IPS-18a (cell line): ENCODE results near the gene ZBTB7C.
A peak's percentile ranks its signal among the peaks of the same experiment; 100 is the strongest.

ENCODE experiments used
- H3K27ac ChIP-seq: one replicate; pipeline ENCODE4 v1.5.1; 2013; ENCODE audit warnings: low read length
- H3K27me3 ChIP-seq: one replicate; pipeline ENCODE4 v1.6.1; 2013; ENCODE audit warnings: mild to moderate bottlenecking, low read length; ENCODE audit not compliant: control insufficient read depth, insufficient read depth
- H3K36me3 ChIP-seq: one replicate; pipeline ENCODE4 v1.6.1; 2013; ENCODE audit warnings: low read depth, low read length; ENCODE audit not compliant: control insufficient read depth
- H3K4me1 ChIP-seq: one replicate; pipeline ENCODE4 v1.6.1; 2013; ENCODE audit warnings: low read depth, low read length; ENCODE audit not compliant: control insufficient read depth
- H3K4me3 ChIP-seq: one replicate; pipeline ENCODE4 v1.5.1; 2013; ENCODE audit warnings: low read length
- H3K9ac ChIP-seq: one replicate; pipeline ENCODE4 v1.6.1; 2013; ENCODE audit warnings: mild to moderate bottlenecking, low read length, moderate library complexity
- H3K9me3 ChIP-seq: one replicate; pipeline ENCODE4 v1.6.1; 2013; ENCODE audit warnings: low read depth, low read length; ENCODE audit not compliant: control insufficient read depth

ZBTB7C gene

GRCh38 chr18:48163738-48164115, 245.5 kb downstream of the ZBTB7C start:
- H3K27me3 ChIP-seq: peaks cover 22% of the 10 kb centered on the region
- no peak overlapping the region for H3K9ac ChIP-seq
- no peak overlapping the region for H3K4me3 ChIP-seq
- H3K36me3 ChIP-seq: no peaks in the 10 kb centered on the region
- H3K4me1 ChIP-seq: peaks cover 10% of the 10 kb centered on the region
- H3K27ac ChIP-seq: no peak overlapping the region
- no peaks in the 10 kb centered on the region for H3K9me3 ChIP-seq

- Histone ChIP-seq H3K27ac (no peak overlapping the region), H3K4me1 (peaks cover 10% of the 10 kb centered on the region), H3K4me3 (no peak overlapping the region), H3K27me3 (peaks cover 28% of the 10 kb centered on the region), H3K9me3 (no peaks in the 10 kb centered on the region), H3K9ac (no peak overlapping the region), H3K36me3 (no peaks in the 10 kb centered on the region)
Observed at GRCh38 chr18:48162956-48163737, 246.0 kb downstream of the ZBTB7C start.

- Histone ChIP-seq H3K9ac (peak overlapping the region; percentile 13), H3K27me3 (peaks cover 38% of the 10 kb centered on the region), H3K4me1 (peaks cover 10% of the 10 kb centered on the region)
Observed at GRCh38 chr18:48161911-48162698, 247.1 kb downstream of the ZBTB7C start.

GRCh38 chr18:48161191-48161910, 247.8 kb downstream of the ZBTB7C start:
- peaks cover 10% of the 10 kb centered on the region for H3K4me1 ChIP-seq
- no peak overlapping the region for H3K27ac ChIP-seq
- peaks cover 38% of the 10 kb centered on the region for H3K27me3 ChIP-seq
- no peaks in the 10 kb centered on the region for H3K36me3 ChIP-seq
- H3K4me3 ChIP-seq: peak overlapping the region; percentile 58
- no peaks in the 10 kb centered on the region for H3K9me3 ChIP-seq
- H3K9ac ChIP-seq: peak overlapping the region; percentile 28

More at GRCh38 chr18:48161911-48162698, 247.1 kb downstream of the ZBTB7C start:
- peak overlapping the region; percentile 58 for H3K4me3 ChIP-seq
- no peak overlapping the region for H3K27ac ChIP-seq
- no peaks in the 10 kb centered on the region for H3K36me3 ChIP-seq
- no peaks in the 10 kb centered on the region for H3K9me3 ChIP-seq

GRCh38 chr18:48160622-48161021, 248.6 kb downstream of the ZBTB7C start:
- no peak overlapping the region for H3K27ac ChIP-seq
- H3K9ac ChIP-seq: no peak overlapping the region
- H3K9me3 ChIP-seq: no peaks in the 10 kb centered on the region
- peaks cover 10% of the 10 kb centered on the region for H3K4me1 ChIP-seq
- peak overlapping the region; percentile 58 for H3K4me3 ChIP-seq
- no peaks in the 10 kb centered on the region for H3K36me3 ChIP-seq
- H3K27me3 ChIP-seq: peaks cover 38% of the 10 kb centered on the region

GRCh38 chr18:48159816-48160215, 249.4 kb downstream of the ZBTB7C start:
- peaks cover 38% of the 10 kb centered on the region for H3K27me3 ChIP-seq
- H3K4me3 ChIP-seq: no peak overlapping the region
- H3K36me3 ChIP-seq: no peaks in the 10 kb centered on the region
- H3K9ac ChIP-seq: no peak overlapping the region
- H3K27ac ChIP-seq: no peak overlapping the region
- peaks cover 10% of the 10 kb centered on the region for H3K4me1 ChIP-seq
- H3K9me3 ChIP-seq: no peaks in the 10 kb centered on the region

- H3K36me3 ChIP-seq: no peaks in the 10 kb centered on the region
- H3K4me3 ChIP-seq: no peak overlapping the region
- H3K4me1 ChIP-seq: peaks cover 10% of the 10 kb centered on the region
- no peak overlapping the region for H3K27ac ChIP-seq
- no peaks in the 10 kb centered on the region for H3K9me3 ChIP-seq
- peaks cover 38% of the 10 kb centered on the region for H3K27me3 ChIP-seq
- H3K9ac ChIP-seq: no peak overlapping the region
Observed at GRCh38 chr18:48158721-48159120, 250.5 kb downstream of the ZBTB7C start.

GRCh38 chr18:48157956-48158355, 251.2 kb downstream of the ZBTB7C start:
- H3K27me3 ChIP-seq: peaks cover 38% of the 10 kb centered on the region
- no peaks in the 10 kb centered on the region for H3K36me3 ChIP-seq
- peaks cover 10% of the 10 kb centered on the region for H3K4me1 ChIP-seq
- no peaks in the 10 kb centered on the region for H3K9me3 ChIP-seq
- H3K9ac ChIP-seq: no peak overlapping the region
- H3K4me3 ChIP-seq: no peak overlapping the region
- no peak overlapping the region for H3K27ac ChIP-seq

GRCh38 chr18:48155856-48156255, 253.3 kb downstream of the ZBTB7C start:
- peaks cover 37% of the 10 kb centered on the region for H3K27me3 ChIP-seq
- no peak overlapping the region for H3K4me3 ChIP-seq
- H3K4me1 ChIP-seq: peaks cover 5% of the 10 kb centered on the region
- H3K9ac ChIP-seq: no peak overlapping the region
- H3K9me3 ChIP-seq: no peaks in the 10 kb centered on the region
- H3K27ac ChIP-seq: no peak overlapping the region
- H3K36me3 ChIP-seq: no peaks in the 10 kb centered on the region

- Histone ChIP-seq H3K27me3 (peaks cover 26% of the 10 kb centered on the region), H3K9me3 (no peaks in the 10 kb centered on the region), H3K27ac (no peak overlapping the region), H3K4me3 (no peak overlapping the region), H3K4me1 (no peaks in the 10 kb centered on the region), H3K9ac (no peak overlapping the region), H3K36me3 (no peaks in the 10 kb centered on the region)
Observed at GRCh38 chr18:48154828-48155227, 254.4 kb downstream of the ZBTB7C start.
